NCI-H2196 (cell line): Measurements from ENCODE around the gene SGPL1.

Experiments used
- DNase-seq: peaks from one replicate; lab custom pipeline; 2025; ENCODE audit not compliant: unreplicated experiment; lab: John Stamatoyannopoulos, UW

The SGPL1 gene

GRCh38 chr10:70807556-70807955 lies 8.2 kb upstream of the SGPL1 start:
- DNase-seq = no peak

GRCh38 chr10:70809011-70809611 lies 6.6 kb upstream of the SGPL1 start:
- DNase-seq = no peak

- no peak for DNase-seq
Measured at GRCh38 chr10:70809726-70810125, 6.0 kb upstream of the SGPL1 start.

- no peak for DNase-seq
Measured at GRCh38 chr10:70810967-70811366, 4.8 kb upstream of the SGPL1 start.

- DNase-seq = no peak
Measured at GRCh38 chr10:70811881-70812280, 3.9 kb upstream of the SGPL1 start.

GRCh38 chr10:70812814-70813213 lies 2.9 kb upstream of the SGPL1 start:
- no peak for DNase-seq

GRCh38 chr10:70814126-70814525 lies 1.6 kb upstream of the SGPL1 start:
- no peak for DNase-seq

GRCh38 chr10:70816220-70816894 lies 609 bp downstream of the SGPL1 start:
- DNase-seq = peak; percentile 56

GRCh38 chr10:70820976-70821750 lies 5.4 kb downstream of the SGPL1 start:
- no peak for DNase-seq

GRCh38 chr10:70822076-70822820 lies 6.5 kb downstream of the SGPL1 start:
- no peak for DNase-seq

GRCh38 chr10:70827086-70827757 lies 11.5 kb downstream of the SGPL1 start:
- no peak for DNase-seq

- no peak for DNase-seq
Measured at GRCh38 chr10:70828923-70829322, 13.2 kb downstream of the SGPL1 start.

- DNase-seq = no peak
Measured at GRCh38 chr10:70829543-70829942, 13.8 kb downstream of the SGPL1 start.

- no peak for DNase-seq
Measured at GRCh38 chr10:70830164-70830563, 14.4 kb downstream of the SGPL1 start.

GRCh38 chr10:70832221-70832620 lies 16.5 kb downstream of the SGPL1 start:
- no peak for DNase-seq

GRCh38 chr10:70832852-70833528 lies 17.2 kb downstream of the SGPL1 start:
- DNase-seq = no peak

GRCh38 chr10:70833601-70834000 lies 17.9 kb downstream of the SGPL1 start:
- no peak for DNase-seq

GRCh38 chr10:70834021-70834420 lies 18.3 kb downstream of the SGPL1 start:
- no peak for DNase-seq

- no peak for DNase-seq
Measured at GRCh38 chr10:70834441-70835151, 18.8 kb downstream of the SGPL1 start.

- no peak for DNase-seq
Measured at GRCh38 chr10:70836319-70836718, 20.6 kb downstream of the SGPL1 start.
